Neuron (in vitro differentiated cells): ENCODE data around the gene FN1.

Experiments
- H2AFZ ChIP-seq: one replicate; pipeline ENCODE4 v1.6.1; 2013; ENCODE audit warnings: low read depth, mild to moderate bottlenecking, inconsistent platforms, low read length, moderate library complexity
- H3K27me3 ChIP-seq: one replicate; pipeline ENCODE4 v1.6.1; 2013; ENCODE audit warnings: low read length; ENCODE audit not compliant: insufficient read depth
- H3K36me3 ChIP-seq: one replicate; pipeline ENCODE4 v1.6.1; 2013; ENCODE audit warnings: low read length; ENCODE audit not compliant: insufficient read depth
- H3K4me1 ChIP-seq: one replicate; pipeline ENCODE4 v1.6.1; 2013; ENCODE audit warnings: low read length; ENCODE audit not compliant: insufficient read depth
- H3K4me3 ChIP-seq: 2 replicates; pipeline ENCODE4 v1.5.1; 2013; ENCODE audit warnings: mild to moderate bottlenecking, low read length, moderate library complexity
- H3K9me3 ChIP-seq: one replicate; pipeline ENCODE4 v1.6.1; 2013; ENCODE audit warnings: low read length

The FN1 gene

DNA sequence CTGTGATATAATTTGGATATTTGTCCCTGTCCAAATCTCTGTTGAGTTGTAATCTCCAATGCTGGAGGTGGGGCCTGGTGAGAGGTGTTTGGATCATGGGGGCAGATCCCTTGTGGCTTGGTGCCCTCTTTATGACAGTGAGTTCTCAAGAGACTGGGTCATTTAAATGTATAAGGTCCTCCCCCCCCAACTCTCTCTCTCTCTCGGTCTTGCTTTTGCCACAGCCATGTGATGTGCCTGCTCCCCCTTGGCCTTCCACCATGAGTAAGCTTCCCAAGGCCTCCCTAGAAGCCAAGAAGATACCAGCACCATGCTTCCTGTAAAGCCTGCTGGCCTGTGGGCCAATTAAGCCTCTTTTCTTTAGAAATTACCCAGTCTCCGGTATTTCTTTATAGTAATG lies 58.6 kb downstream of the FN1 start:
- Histone ChIP-seq H3K9me3 (no peaks in the 10 kb centered on the region), H3K4me3 (no peak overlapping the region), H3K36me3 (peaks cover 47% of the 10 kb centered on the region), H3K4me1 (no peaks in the 10 kb centered on the region), H2AFZ (no peak overlapping the region), H3K27me3 (no peaks in the 10 kb centered on the region)

GRCh38 chr2:215376103-215376780 lies 59.6 kb downstream of the FN1 start:
- Histone ChIP-seq H3K27me3 (no peaks in the 10 kb centered on the region), H3K9me3 (no peaks in the 10 kb centered on the region), H3K4me3 (no peak overlapping the region), H2AFZ (no peak overlapping the region), H3K36me3 (peaks cover 46% of the 10 kb centered on the region), H3K4me1 (no peaks in the 10 kb centered on the region)

GRCh38 chr2:215375467-215375830 lies 60.4 kb downstream of the FN1 start:
- Histone ChIP-seq H3K4me3 (no peak overlapping the region), H3K4me1 (no peaks in the 10 kb centered on the region), H3K36me3 (peaks cover 45% of the 10 kb centered on the region), H3K27me3 (no peaks in the 10 kb centered on the region), H3K9me3 (no peaks in the 10 kb centered on the region), H2AFZ (no peak overlapping the region)

- no peak overlapping the region for H2AFZ ChIP-seq
- no peaks in the 10 kb centered on the region for H3K4me1 ChIP-seq
- no peaks in the 10 kb centered on the region for H3K27me3 ChIP-seq
- H3K36me3 ChIP-seq: peaks cover 41% of the 10 kb centered on the region
- H3K4me3 ChIP-seq: no peak overlapping the region
- H3K9me3 ChIP-seq: no peaks in the 10 kb centered on the region
These were observed 61.0 kb downstream of the FN1 start for GRCh38 chr2:215374642-215375466.

DNA sequence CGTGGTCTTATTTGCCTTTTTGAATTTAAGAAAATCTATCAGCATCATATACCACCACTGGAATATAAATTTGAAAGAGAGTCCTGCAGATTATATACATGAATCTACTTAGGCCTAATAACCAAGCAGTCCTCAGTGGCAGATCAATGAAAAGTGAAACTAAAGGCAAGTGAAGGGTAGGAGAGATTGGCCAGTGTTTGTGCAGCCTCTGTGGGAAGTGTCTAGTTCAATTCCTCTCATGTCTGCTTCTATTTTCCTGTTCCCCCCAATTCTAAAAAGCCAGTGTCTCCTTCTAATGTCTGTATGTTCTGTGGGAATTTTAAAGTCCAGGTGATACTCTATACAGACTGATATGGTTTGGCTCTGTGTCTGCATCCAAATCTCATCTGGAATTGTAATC lies 61.9 kb downstream of the FN1 start:
- H3K4me3 ChIP-seq: no peak overlapping the region
- H3K9me3 ChIP-seq: no peaks in the 10 kb centered on the region
- no peaks in the 10 kb centered on the region for H3K27me3 ChIP-seq
- peaks cover 41% of the 10 kb centered on the region for H3K36me3 ChIP-seq
- no peaks in the 10 kb centered on the region for H3K4me1 ChIP-seq
- no peak overlapping the region for H2AFZ ChIP-seq

GRCh38 chr2:215372968-215373649 lies 62.8 kb downstream of the FN1 start:
- Histone ChIP-seq H3K36me3 (peaks cover 38% of the 10 kb centered on the region), H3K4me1 (no peaks in the 10 kb centered on the region)

GRCh38 chr2:215371915-215372897 lies 63.7 kb downstream of the FN1 start:
- H3K36me3 ChIP-seq: peaks cover 42% of the 10 kb centered on the region
- no peaks in the 10 kb centered on the region for H3K9me3 ChIP-seq
- no peaks in the 10 kb centered on the region for H3K4me1 ChIP-seq
- no peak overlapping the region for H2AFZ ChIP-seq
- no peaks in the 10 kb centered on the region for H3K27me3 ChIP-seq
- no peak overlapping the region for H3K4me3 ChIP-seq

More at GRCh38 chr2:215372968-215373649, 62.8 kb downstream of the FN1 start:
- Histone ChIP-seq H2AFZ (no peak overlapping the region), H3K27me3 (no peaks in the 10 kb centered on the region), H3K9me3 (no peaks in the 10 kb centered on the region), H3K4me3 (no peak overlapping the region)

DNA sequence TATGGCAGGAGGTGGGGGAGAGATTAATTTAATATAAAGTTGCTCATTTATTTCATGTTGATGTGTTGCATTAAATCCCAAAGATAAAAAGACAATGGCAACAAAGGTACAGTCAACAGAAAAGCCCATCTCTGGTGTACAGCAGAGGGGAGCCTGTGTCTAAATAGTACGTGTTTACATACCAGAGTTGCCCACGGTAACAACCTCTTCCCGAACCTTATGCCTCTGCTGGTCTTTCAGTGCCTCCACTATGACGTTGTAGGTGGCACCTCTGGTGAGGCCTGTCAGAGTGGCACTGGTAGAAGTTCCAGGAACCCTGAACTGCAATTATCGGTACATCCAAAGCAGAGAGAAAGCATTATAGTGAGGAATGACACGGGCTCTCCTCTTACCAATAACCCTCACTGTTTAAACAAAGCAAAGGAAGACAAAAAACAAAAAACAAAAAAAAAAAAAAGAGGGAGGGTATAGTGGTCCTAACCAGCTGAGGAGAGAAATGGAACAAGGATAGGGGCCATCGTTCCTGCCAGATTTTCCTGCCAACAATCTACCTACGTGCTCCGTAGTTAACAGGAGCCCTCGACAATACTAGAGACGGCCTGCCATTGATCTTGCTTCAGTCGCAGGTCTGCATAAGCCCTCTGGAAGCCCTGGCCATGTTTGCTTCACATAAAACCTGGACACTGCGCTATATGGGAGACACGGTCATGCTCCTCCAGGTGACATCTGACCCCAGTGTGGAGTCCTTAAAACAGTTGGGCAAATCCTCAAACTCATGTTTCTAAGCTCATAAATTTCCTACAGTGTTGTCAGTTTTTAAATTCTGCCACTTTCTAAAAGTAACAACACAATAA lies 65.5 kb downstream of the FN1 start:
- Histone ChIP-seq H3K4me1 (no peaks in the 10 kb centered on the region), H2AFZ (no peak overlapping the region), H3K36me3 (peaks cover 32% of the 10 kb centered on the region)

GRCh38 chr2:215369181-215369760 lies 66.6 kb downstream of the FN1 start:
- H2AFZ ChIP-seq: no peak overlapping the region
- no peaks in the 10 kb centered on the region for H3K4me1 ChIP-seq
- peaks cover 34% of the 10 kb centered on the region for H3K36me3 ChIP-seq
- no peak overlapping the region for H3K4me3 ChIP-seq
- H3K27me3 ChIP-seq: no peaks in the 10 kb centered on the region
- H3K9me3 ChIP-seq: no peaks in the 10 kb centered on the region

More for the DNA sequence above, 65.5 kb downstream of the FN1 start:
- no peaks in the 10 kb centered on the region for H3K27me3 ChIP-seq
- no peak overlapping the region for H3K4me3 ChIP-seq
- no peaks in the 10 kb centered on the region for H3K9me3 ChIP-seq

DNA sequence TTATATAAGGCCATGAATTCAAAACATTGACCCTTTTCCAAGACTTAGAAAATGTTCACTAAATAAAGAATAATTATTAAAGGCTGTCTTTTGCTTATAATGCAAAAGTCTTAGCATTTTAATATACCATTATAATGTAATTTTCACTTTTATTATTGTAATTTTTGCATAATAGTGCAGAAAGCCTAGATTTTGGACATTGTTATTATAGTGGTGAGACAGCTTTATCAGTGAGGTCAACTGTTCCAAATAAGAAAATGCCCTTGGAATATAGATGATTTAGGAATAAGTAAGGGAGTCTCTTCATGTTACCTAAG lies 67.4 kb downstream of the FN1 start:
- Histone ChIP-seq H3K27me3 (no peaks in the 10 kb centered on the region), H3K4me3 (no peak overlapping the region), H2AFZ (no peak overlapping the region), H3K4me1 (no peaks in the 10 kb centered on the region), H3K36me3 (peaks cover 41% of the 10 kb centered on the region), H3K9me3 (no peaks in the 10 kb centered on the region)

DNA sequence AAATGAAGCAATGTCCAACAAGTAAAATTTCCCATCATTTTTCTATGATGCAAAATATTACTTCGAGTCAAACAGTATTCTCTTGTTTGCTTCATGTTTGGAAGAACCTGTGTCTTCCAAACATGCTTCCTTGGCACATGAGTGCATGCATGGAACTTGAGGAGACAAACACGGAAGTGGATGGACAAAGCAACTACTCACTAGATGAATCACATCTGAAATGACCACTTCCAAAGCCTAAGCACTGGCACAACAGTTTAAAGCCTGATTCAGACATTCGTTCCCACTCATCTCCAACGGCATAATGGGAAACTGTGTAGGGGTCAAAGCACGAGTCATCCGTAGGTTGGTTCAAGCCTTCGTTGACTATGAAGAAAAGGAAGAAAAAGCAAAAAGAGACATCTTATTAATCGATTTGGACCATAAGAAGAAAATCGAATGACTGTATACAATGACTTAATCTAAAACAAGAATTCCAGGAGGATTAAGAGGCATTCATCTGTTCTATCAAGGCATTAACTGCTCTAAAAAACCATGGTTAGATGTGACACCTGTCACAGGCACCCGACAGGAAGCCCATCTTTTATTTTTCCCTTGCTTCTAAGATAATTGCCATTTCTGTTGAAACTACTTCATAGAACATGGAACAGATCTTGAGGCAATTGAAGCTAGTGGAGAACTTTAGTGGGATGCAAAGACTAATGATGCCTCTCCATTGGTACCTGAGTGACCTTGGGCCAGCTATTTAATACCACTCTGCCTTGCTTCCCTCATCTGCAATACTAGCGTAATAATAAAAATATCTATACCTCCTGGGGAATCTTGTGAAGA lies 68.0 kb downstream of the FN1 start:
- no peak overlapping the region for H3K4me3 ChIP-seq
- no peaks in the 10 kb centered on the region for H3K4me1 ChIP-seq
- peaks cover 45% of the 10 kb centered on the region for H3K36me3 ChIP-seq
- H2AFZ ChIP-seq: no peak overlapping the region
- H3K9me3 ChIP-seq: no peaks in the 10 kb centered on the region
- H3K27me3 ChIP-seq: no peaks in the 10 kb centered on the region
